Measurements from ENCODE around the gene DNAL1. TPM values are rescaled to one million over a fixed set of nuclear protein-coding genes. Genes with fewer than 3 reads are reported as not detected.

Gene DNAL1
- total and polyA plus RNA-seq, 10 of the 15 experiments (the other 5 are each of a cell fraction or from before 2014, with no cell fraction given) = 2.4 to 18.2 (median 7.4) TPM

DNA sequence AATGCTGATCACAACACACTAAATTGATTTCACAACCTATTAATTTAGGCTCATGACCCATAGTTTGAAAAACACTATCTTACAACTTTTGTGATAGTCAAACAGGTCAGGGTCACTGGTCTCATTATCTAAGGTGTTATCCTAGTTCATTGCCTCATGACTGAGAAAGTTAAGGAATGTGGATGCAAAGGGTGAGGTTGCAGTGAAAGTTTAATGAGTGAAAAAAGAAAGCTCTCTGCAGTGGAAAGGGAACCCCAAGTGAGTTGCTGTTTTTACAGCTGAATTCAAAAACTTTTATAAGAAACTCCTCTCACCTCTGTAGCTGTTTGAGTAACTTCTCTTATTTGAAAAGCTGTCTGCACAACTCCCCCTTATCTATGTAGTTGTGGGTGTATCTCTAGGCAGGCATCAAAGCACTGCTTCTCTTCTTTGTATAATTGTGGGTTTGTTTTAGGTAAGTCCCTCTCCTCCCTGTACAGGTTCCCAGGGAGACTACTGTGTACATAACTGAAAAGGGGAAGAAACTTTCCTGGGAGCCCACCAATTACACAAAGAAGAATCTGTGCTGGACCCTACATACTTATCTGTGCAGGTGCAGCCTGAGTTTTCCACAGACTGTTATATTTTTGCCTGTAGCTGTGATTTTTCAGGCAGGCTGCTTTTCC, 18.9 kb downstream of the DNAL1 start (continued):
- TF ChIP-seq, protein P1, sequence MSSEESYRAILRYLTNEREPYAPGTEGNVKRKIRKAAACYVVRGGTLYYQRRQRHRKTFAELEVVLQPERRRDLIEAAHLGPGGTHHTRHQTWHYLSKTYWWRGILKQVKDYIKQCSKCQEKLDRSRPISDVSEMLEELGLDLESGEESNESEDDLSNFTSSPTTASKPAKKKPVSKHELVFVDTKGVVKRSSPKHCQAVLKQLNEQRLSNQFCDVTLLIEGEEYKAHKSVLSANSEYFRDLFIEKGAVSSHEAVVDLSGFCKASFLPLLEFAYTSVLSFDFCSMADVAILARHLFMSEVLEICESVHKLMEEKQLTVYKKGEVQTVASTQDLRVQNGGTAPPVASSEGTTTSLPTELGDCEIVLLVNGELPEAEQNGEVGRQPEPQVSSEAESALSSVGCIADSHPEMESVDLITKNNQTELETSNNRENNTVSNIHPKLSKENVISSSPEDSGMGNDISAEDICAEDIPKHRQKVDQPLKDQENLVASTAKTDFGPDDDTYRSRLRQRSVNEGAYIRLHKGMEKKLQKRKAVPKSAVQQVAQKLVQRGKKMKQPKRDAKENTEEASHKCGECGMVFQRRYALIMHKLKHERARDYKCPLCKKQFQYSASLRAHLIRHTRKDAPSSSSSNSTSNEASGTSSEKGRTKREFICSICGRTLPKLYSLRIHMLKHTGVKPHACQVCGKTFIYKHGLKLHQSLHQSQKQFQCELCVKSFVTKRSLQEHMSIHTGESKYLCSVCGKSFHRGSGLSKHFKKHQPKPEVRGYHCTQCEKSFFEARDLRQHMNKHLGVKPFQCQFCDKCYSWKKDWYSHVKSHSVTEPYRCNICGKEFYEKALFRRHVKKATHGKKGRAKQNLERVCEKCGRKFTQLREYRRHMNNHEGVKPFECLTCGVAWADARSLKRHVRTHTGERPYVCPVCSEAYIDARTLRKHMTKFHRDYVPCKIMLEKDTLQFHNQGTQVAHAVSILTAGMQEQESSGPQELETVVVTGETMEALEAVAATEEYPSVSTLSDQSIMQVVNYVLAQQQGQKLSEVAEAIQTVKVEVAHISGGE (CRISPR knock-in tag; IDR thresholded peaks at IDR 0.05) = no peak
- TF ChIP-seq, protein P2, sequence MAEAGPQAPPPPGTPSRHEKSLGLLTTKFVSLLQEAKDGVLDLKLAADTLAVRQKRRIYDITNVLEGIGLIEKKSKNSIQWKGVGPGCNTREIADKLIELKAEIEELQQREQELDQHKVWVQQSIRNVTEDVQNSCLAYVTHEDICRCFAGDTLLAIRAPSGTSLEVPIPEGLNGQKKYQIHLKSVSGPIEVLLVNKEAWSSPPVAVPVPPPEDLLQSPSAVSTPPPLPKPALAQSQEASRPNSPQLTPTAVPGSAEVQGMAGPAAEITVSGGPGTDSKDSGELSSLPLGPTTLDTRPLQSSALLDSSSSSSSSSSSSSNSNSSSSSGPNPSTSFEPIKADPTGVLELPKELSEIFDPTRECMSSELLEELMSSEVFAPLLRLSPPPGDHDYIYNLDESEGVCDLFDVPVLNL (IDR thresholded peaks at IDR 0.05; ENCODE audit: low read depth, low read length) = no peak
- no peak for TF ChIP-seq NFYA (IDR thresholded peaks at IDR 0.05; ENCODE audit: borderline replicate concordance, low read depth, low read length)
- no peak for TF ChIP-seq JUNB (IDR thresholded peaks at IDR 0.05)
- TF ChIP-seq, protein P3, sequence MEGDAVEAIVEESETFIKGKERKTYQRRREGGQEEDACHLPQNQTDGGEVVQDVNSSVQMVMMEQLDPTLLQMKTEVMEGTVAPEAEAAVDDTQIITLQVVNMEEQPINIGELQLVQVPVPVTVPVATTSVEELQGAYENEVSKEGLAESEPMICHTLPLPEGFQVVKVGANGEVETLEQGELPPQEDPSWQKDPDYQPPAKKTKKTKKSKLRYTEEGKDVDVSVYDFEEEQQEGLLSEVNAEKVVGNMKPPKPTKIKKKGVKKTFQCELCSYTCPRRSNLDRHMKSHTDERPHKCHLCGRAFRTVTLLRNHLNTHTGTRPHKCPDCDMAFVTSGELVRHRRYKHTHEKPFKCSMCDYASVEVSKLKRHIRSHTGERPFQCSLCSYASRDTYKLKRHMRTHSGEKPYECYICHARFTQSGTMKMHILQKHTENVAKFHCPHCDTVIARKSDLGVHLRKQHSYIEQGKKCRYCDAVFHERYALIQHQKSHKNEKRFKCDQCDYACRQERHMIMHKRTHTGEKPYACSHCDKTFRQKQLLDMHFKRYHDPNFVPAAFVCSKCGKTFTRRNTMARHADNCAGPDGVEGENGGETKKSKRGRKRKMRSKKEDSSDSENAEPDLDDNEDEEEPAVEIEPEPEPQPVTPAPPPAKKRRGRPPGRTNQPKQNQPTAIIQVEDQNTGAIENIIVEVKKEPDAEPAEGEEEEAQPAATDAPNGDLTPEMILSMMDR (IDR thresholded peaks at IDR 0.05 in 2 of 3, conservative IDR thresholded peaks at IDR 0.05 in 1 of 3; ENCODE audit: control insufficient read depth in 2 of 3, extremely low read depth in 1 of 3, insufficient read depth in 1 of 3, low read depth in 3 of 3, low read length in 3 of 3) = no peak
- no peak for TF ChIP-seq KLF5 (IDR thresholded peaks at IDR 0.05; ENCODE audit: partially characterized antibody)
- TF ChIP-seq SUZ12 (IDR thresholded peaks at IDR 0.05; ENCODE audit: unreplicated experiment) = no peak
- no peak for TF ChIP-seq KDM1A (IDR thresholded peaks at IDR 0.05; ENCODE audit: borderline replicate concordance)
- TF ChIP-seq GABPA (IDR thresholded peaks at IDR 0.05; ENCODE audit: low read depth) = no peak
- TF ChIP-seq SMAD1 (IDR thresholded peaks at IDR 0.05; ENCODE audit: low read depth, partially characterized antibody) = no peak
- TF ChIP-seq BRCA1 (IDR thresholded peaks at IDR 0.05; ENCODE audit: low read depth, low read length) = no peak
- TF ChIP-seq, protein P4, sequence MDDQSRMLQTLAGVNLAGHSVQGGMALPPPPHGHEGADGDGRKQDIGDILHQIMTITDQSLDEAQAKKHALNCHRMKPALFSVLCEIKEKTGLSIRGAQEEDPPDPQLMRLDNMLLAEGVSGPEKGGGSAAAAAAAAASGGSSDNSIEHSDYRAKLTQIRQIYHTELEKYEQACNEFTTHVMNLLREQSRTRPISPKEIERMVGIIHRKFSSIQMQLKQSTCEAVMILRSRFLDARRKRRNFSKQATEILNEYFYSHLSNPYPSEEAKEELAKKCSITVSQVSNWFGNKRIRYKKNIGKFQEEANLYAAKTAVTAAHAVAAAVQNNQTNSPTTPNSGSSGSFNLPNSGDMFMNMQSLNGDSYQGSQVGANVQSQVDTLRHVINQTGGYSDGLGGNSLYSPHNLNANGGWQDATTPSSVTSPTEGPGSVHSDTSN (IDR thresholded peaks at IDR 0.05; ENCODE audit: insufficient replicate concordance, low read depth, low read length) = no peak
- peak; percentile 69 for TF ChIP-seq IKZF1 (conservative IDR thresholded peaks at IDR 0.05)
- TF ChIP-seq TARDBP (IDR thresholded peaks at IDR 0.05; ENCODE audit: borderline replicate concordance) = no peak
- TF ChIP-seq, protein P5, sequence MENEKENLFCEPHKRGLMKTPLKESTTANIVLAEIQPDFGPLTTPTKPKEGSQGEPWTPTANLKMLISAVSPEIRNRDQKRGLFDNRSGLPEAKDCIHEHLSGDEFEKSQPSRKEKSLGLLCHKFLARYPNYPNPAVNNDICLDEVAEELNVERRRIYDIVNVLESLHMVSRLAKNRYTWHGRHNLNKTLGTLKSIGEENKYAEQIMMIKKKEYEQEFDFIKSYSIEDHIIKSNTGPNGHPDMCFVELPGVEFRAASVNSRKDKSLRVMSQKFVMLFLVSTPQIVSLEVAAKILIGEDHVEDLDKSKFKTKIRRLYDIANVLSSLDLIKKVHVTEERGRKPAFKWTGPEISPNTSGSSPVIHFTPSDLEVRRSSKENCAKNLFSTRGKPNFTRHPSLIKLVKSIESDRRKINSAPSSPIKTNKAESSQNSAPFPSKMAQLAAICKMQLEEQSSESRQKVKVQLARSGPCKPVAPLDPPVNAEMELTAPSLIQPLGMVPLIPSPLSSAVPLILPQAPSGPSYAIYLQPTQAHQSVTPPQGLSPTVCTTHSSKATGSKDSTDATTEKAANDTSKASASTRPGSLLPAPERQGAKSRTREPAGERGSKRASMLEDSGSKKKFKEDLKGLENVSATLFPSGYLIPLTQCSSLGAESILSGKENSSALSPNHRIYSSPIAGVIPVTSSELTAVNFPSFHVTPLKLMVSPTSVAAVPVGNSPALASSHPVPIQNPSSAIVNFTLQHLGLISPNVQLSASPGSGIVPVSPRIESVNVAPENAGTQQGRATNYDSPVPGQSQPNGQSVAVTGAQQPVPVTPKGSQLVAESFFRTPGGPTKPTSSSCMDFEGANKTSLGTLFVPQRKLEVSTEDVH (IDR thresholded peaks at IDR 0.05; ENCODE audit: low read depth, partially characterized antibody) = no peak
- TF ChIP-seq STAT3 (IDR thresholded peaks at IDR 0.05; ENCODE audit: low read depth, low read length) = no peak
- TF ChIP-seq RAD21 (IDR thresholded peaks at IDR 0.05; ENCODE audit: insufficient read depth, low read depth, low read length) = no peak
- TF ChIP-seq PAX8 (IDR thresholded peaks at IDR 0.05) = no peak
- no peak for TF ChIP-seq NR2C1 (IDR thresholded peaks at IDR 0.05)
- 0 out of 3 replicates have a peak, but pooled peaks have one; percentile 25 for TF ChIP-seq POU2F2 (IDR thresholded peaks at IDR 0.05; ENCODE audit: borderline replicate concordance, low read depth, low read length)

Data from GM12878 (cell line).